K562 treated with DMSO at 1 percent for 48 hours (cell line): Measurements from ENCODE around the gene PANK2. TPM values are rescaled to one million over a fixed set of nuclear protein-coding genes. Genes with fewer than 3 reads are reported as not detected.

Source experiments
- total RNA-seq: library from RNA; unstranded; fragments of 300-600 nt; gene quantifications from 2 replicates; pipeline ENCODE4 v1.2.3, GENCODE V29; 2022; ENCODE audit warnings: low replicate concordance; ENCODE audit errors: extremely low read depth

The PANK2 gene
- total RNA-seq, result not detected in 2 replicates

DNA sequence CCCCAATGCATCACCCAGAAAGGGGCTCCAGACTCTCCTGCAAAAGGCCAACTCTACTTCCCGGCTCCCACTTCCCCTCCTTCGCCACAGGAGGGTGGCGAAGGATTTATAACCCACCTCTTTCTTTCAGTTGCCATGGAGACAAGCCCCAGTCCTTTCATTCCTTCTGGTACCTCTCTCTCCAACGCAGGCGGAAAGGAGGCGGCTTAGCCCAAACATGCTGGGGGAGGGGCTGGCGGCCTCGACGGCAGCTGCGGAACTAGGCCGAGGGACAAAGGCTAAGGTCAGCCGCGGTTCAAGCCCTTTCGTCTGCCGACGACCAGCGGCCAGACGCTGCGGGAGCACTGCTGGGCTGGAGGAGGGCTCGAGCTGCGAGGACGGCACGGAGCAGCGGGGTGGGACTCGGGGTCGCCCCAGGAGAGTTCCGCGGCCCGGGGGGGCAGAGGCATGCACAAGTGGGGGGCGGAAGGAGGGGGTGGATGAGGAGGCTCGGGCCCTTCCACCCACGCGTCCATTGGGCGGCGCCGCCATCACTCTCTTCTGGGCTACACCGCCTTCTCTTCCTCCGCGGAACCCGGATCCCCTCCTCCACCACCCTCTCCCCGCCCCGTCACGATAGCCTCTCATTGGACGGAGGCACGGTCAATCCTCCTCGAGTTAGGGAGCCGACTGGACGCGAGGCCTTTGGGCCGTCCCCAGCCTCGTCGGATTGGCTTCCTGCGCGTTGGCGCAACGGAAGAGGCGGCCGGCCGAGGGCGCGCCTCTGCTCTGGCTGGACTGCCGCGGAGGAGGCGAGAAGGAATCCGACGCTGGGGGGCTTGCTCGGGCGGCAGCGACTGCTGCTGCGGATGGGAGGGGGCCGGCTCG, at the start of gene PANK2:
TSS of gene PANK2 (plus strand) at position 766 of the 867 bp plus-strand sequence.

DNA sequence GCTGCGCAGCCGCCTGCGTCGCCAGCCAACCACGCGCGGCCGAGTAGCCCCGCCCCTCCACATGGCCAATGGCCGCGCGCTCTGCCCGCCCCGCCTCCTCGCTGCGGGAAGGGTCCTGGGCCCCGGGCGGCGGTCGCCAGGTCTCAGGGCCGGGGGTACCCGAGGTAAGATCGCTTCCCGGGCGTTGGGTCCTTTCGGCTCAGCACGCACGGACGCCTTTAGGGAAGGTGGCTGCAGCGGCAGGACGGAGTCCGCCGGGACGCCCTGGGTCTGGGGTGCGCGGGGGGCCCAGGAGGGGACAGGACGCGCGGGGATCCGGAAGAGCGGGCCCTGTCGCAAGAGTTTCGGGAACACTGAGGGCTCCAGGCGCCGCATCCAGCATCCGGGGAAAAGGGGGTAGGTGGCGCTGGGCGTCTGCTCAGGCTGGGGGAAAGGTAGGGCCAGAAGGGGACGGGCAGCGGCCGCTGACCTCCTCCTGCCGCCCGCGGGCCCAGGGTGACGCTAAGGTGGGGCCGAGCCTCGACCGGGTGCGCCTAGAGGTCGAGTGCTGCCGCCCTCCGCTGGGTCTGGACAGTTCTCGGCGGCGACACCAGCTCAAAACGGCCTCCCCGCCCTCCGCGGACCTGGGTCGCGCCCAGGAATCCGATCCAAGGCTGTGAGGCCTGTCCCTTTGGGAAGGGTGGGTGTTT, 42.3 kb upstream of the PANK2 start, which contains the start of gene MAVS:
TSS of gene MAVS (plus strand) at position 95 of the 689 bp plus-strand sequence. CDS start 7,791 bp downstream, outside the sequence.

Other genes with a start within 250 kb of the PANK2 start
- gene GFRA4, start 226.0 kb upstream of the PANK2 start, total RNA-seq, result not detected in 2 replicates
- not detected in 2 replicates for gene ADAM33, start 207.4 kb upstream of the PANK2 start, total RNA-seq
- gene SIGLEC1, start 176.8 kb upstream of the PANK2 start, total RNA-seq, result not detected in 2 replicates
- not detected in 2 replicates for gene HSPA12B, start 156.7 kb upstream of the PANK2 start, total RNA-seq
- not detected in 2 replicates for gene ADISSP, start 121.6 kb upstream of the PANK2 start, total RNA-seq
- not detected in 2 replicates for gene SPEF1, start 107.9 kb upstream of the PANK2 start, total RNA-seq
- 221 TPM in 1 of 2 replicates, not detected in the other for gene CENPB, start 102.6 kb upstream of the PANK2 start, total RNA-seq
- gene CDC25B, start 93.1 kb upstream of the PANK2 start, total RNA-seq, result 204 TPM in 1 of 2 replicates, not detected in the other
- gene AP5S1, start 68.8 kb upstream of the PANK2 start, total RNA-seq, result not detected in 2 replicates
- not detected in 2 replicates for gene MAVS, start 42.6 kb upstream of the PANK2 start, total RNA-seq
- not detected in 2 replicates for gene RNF24, start 126.2 kb downstream of the PANK2 start, total RNA-seq